GM12878 (cell line): ENCODE results near the gene VPS8. TPM values are rescaled to one million over a fixed set of nuclear protein-coding genes. Genes with fewer than 3 reads are reported as not detected.

Source experiments
- ATAC-seq: fragments of 200-7000 bp; cut with Tn5 transposase; 3 replicates; pipeline ENCODE4 v1.9.1; 2020; ENCODE audit warnings: mild to moderate bottlenecking, moderate library complexity
- BruUV-seq: library from RNA; stranded (reverse); fragments of 400-500 nt; replicated peaks from 2 replicates; lab custom pipeline; 2021; lab: Mats Ljungman, UMichigan
- CTCF ChIA-PET: fragments of 300-600 bp; sonication (Branson Sonifier 250); formaldehyde crosslinking; extraction: SDS; loops from one replicate; lab custom pipeline; 2021; ENCODE audit warnings: inconsistent platforms; lab: Yijun Ruan, JAX
- POLR2A ChIA-PET: fragments of 350-600 bp; formaldehyde crosslinking; extraction: SDS; loops from one replicate; lab custom pipeline; 2021; ENCODE audit warnings: inconsistent platforms; lab: Charles Lee
- RAD21 ChIA-PET: fragments of 300-600 bp; sonication (Branson Sonifier 250); formaldehyde crosslinking; loops from one replicate; lab custom pipeline; 2023; ENCODE audit warnings: antibody characterized with exemption; ENCODE audit not compliant: unreplicated experiment; lab: Charles Lee
- SMC1A ChIA-PET: fragments of 300-600 bp; sonication (Branson Sonifier 250); formaldehyde crosslinking; loops from one replicate; lab custom pipeline; 2023; ENCODE audit not compliant: unreplicated experiment, uncharacterized antibody; lab: Charles Lee
- DNase-seq: peaks from one replicate; pipeline ENCODE4 v3.0.0-alpha.2; 2011; ENCODE audit warnings: low read depth, low spot score
- FAIRE-seq: peaks from 3 replicates; lab custom pipeline; 2011; peaks lifted over from hg19 to GRCh38; lab: Jason Lieb, UNC
- H2AFZ ChIP-seq: 2 replicates; pipeline ENCODE4 v1.6.0; 2011; ENCODE audit warnings: low read depth, low read length, control low read depth; ENCODE audit not compliant: control insufficient read depth
- H3K27ac ChIP-seq: 2 replicates; pipeline ENCODE4 v1.5.1; 2011; ENCODE audit warnings: control low read depth; ENCODE audit not compliant: control insufficient read depth, insufficient read depth
- H3K27me3 ChIP-seq, 2 experiments: replicated peaks in 1 of 2; 2 replicates each; pipeline versions ENCODE4 v1.6.0 to v1.6.1; 2011; ENCODE audit warnings: low read length in 1 of 2; ENCODE audit not compliant: control insufficient read depth in 2 of 2, insufficient read depth in 2 of 2
- H3K36me3 ChIP-seq, 2 experiments: 2 replicates each; pipeline ENCODE4 v1.5.1; 2011; ENCODE audit warnings: low read length in 1 of 2; ENCODE audit not compliant: control insufficient read depth in 2 of 2, insufficient read depth in 2 of 2
- H3K4me1 ChIP-seq: 2 replicates; pipeline ENCODE4 v1.6.1; 2011; ENCODE audit warnings: mild to moderate bottlenecking, low read length, moderate library complexity, mixed read lengths; ENCODE audit not compliant: control insufficient read depth, insufficient read depth
- H3K4me2 ChIP-seq: 2 replicates; pipeline ENCODE4 v1.6.0; 2011; ENCODE audit warnings: control low read depth; ENCODE audit not compliant: control insufficient read depth, insufficient read depth
- H3K4me3 ChIP-seq: fragments of 200-600 bp; sonication (generic); 2 replicates; pipeline ENCODE4 v1.5.1; 2016
- H3K79me2 ChIP-seq: 2 replicates; pipeline ENCODE4 v1.6.0; 2011; ENCODE audit warnings: low read length; ENCODE audit not compliant: control insufficient read depth, insufficient read depth
- H3K9ac ChIP-seq: 2 replicates; pipeline ENCODE4 v1.8.0; 2011; ENCODE audit warnings: low read length, control low read depth, mixed read lengths; ENCODE audit not compliant: control insufficient read depth, insufficient read depth
- H3K9me3 ChIP-seq: replicated peaks from 3 replicates; pipeline ENCODE4 v1.5.1; 2011; ENCODE audit warnings: mild to moderate bottlenecking, low read length; ENCODE audit not compliant: control insufficient read depth, insufficient read depth
- H4K20me1 ChIP-seq: 2 replicates; pipeline ENCODE4 v1.6.0; 2011; ENCODE audit not compliant: control insufficient read depth, insufficient read depth
- DPF2 ChIP-seq: fragments of 450-650 bp; IDR thresholded peaks from 2 replicates; pipeline ENCODE4 v1.6.1; 2017; ENCODE audit warnings: mild to moderate bottlenecking
- E2F4 ChIP-seq: IDR thresholded peaks from 2 replicates; pipeline ENCODE4 v1.6.1; 2012; ENCODE audit warnings: low read depth, low read length, improper control_type of control experiment
- ETV6 ChIP-seq, 2 experiments: fragments of 450-650 bp in 1 of 2; IDR thresholded peaks in 1 of 2; conservative IDR thresholded peaks in 1 of 2; 2 replicates each; pipeline ENCODE4 v1.6.1; 2014; ENCODE audit warnings: antibody characterized with exemption in 1 of 2, borderline replicate concordance in 1 of 2, low read depth in 1 of 2, mild to moderate bottlenecking in 1 of 2, moderate library complexity in 1 of 2
- HCFC1 ChIP-seq: fragments of 150-350 bp; IDR thresholded peaks from 2 replicates; pipeline ENCODE4 v1.6.1; 2014; ENCODE audit warnings: low read length
- JUND ChIP-seq: IDR thresholded peaks from 2 replicates; pipeline ENCODE4 v1.6.1; 2012; ENCODE audit warnings: low read depth, mild to moderate bottlenecking, low read length, improper control_type of control experiment, moderate library complexity
- MAX ChIP-seq: IDR thresholded peaks from 2 replicates; pipeline ENCODE4 v1.6.1; 2012; ENCODE audit warnings: low read depth, low read length, improper control_type of control experiment
- MXI1 ChIP-seq: fragments of 150-350 bp; IDR thresholded peaks from 2 replicates; pipeline ENCODE4 v1.6.1; 2011; ENCODE audit warnings: low read depth, mild to moderate bottlenecking, inconsistent platforms, low read length, improper control_type of control experiment
- MYB ChIP-seq: fragments of 150-350 bp; IDR thresholded peaks from 2 replicates; pipeline ENCODE4 v1.6.1; 2014; ENCODE audit warnings: mild to moderate bottlenecking, low read depth, low read length, borderline replicate concordance
- NFYA ChIP-seq: IDR thresholded peaks from 2 replicates; pipeline ENCODE4 v1.6.1; 2011; ENCODE audit warnings: low read depth, mild to moderate bottlenecking, low read length, improper control_type of control experiment, borderline replicate concordance
- NFYB ChIP-seq: IDR thresholded peaks from 2 replicates; pipeline ENCODE4 v1.6.1; 2011; ENCODE audit warnings: low read depth, mild to moderate bottlenecking, low read length, improper control_type of control experiment, moderate library complexity; ENCODE audit not compliant: insufficient read depth
- POU2F2 ChIP-seq: IDR thresholded peaks from 3 replicates; pipeline ENCODE4 v1.6.1; 2011; ENCODE audit warnings: low read depth, mild to moderate bottlenecking, low read length, borderline replicate concordance
- RB1 ChIP-seq: fragments of 450-650 bp; formaldehyde crosslinking; IDR thresholded peaks from 2 replicates; pipeline ENCODE4 v1.6.1; 2017; ENCODE audit warnings: mild to moderate bottlenecking, borderline replicate concordance
- SKIL ChIP-seq: fragments of 450-650 bp; IDR thresholded peaks from 2 replicates; pipeline ENCODE4 v1.6.1; 2017; ENCODE audit warnings: mild to moderate bottlenecking, low read depth, inconsistent platforms; ENCODE audit not compliant: poor library complexity, severe bottlenecking
- TCF12 ChIP-seq: IDR thresholded peaks from 2 replicates; pipeline ENCODE4 v1.6.1; 2011; ENCODE audit warnings: low read depth, mild to moderate bottlenecking, low read length
- ZBED1 ChIP-seq: IDR thresholded peaks from 2 replicates; pipeline ENCODE4 v1.6.1; 2016; ENCODE audit warnings: borderline replicate concordance
- ZNF622 ChIP-seq: fragments of 450-650 bp; IDR thresholded peaks from 2 replicates; pipeline ENCODE4 v1.6.1; 2017; ENCODE audit warnings: mild to moderate bottlenecking, inconsistent platforms
- ZNF687 ChIP-seq: fragments of 450-650 bp; IDR thresholded peaks from 2 replicates; pipeline ENCODE4 v1.6.1; 2017; ENCODE audit warnings: mild to moderate bottlenecking, moderate library complexity
- WGBS: methylation state at CpG from one replicate; pipeline ENCODE4 v1.1.6; 2016; ENCODE audit warnings: low lambda C conversion rate; ENCODE audit not compliant: insufficient replicate concordance, insufficient coverage; ENCODE audit errors: missing lambda C conversion rate; 5-methylcytosine and 5-hydroxymethylcytosine counted together
- in situ Hi-C: fragments of 300-500 bp; cut with MboI; formaldehyde crosslinking; loops from 9 replicates; pipeline ENCODE4 v1.14.3; 2018; ENCODE audit warnings: mixed read lengths
- intact Hi-C: fragments of 100-400 bp; cut with micrococcal nuclease; formaldehyde crosslinking; loops from one replicate; pipeline ENCODE4 v1.14.2; 2022; ENCODE audit not compliant: unreplicated experiment
- polyA plus RNA-seq, 11 experiments: library from polyadenylated mRNA; depleted of rRNA in 4 of 11; unstranded in 6 of 11; stranded (reverse) in 5 of 11; fragments of >200 nt; fragmentation: Nextera tagmentation in 4 of 11; fragmentation: Illumina TruSeq in 1 of 11; extraction: Ambion mirVana in 4 of 11; extraction: Trizol in 1 of 11; gene quantifications; 1 replicate in 1 of 11; 2 replicates in 10 of 11; pipeline versions ENCODE4 v1.2.1 to v1.2.3, GENCODE V29; 2011 to 2016; ENCODE audit warnings: inconsistent platforms in 2 of 11, missing spikeins in 2 of 11, low read depth in 1 of 11
- total RNA-seq, 4 experiments: library from RNA; depleted of rRNA in 3 of 4; stranded (reverse); fragments of >200 nt in 3 of 4; fragmentation: Illumina TruSeq in 1 of 4; extraction: Trizol in 1 of 4; gene quantifications; 2 replicates each; pipeline versions ENCODE4 v1.2.1 to v1.2.3, GENCODE V29; 2013 to 2021

VPS8 gene
- total and polyA plus RNA-seq, 10 of the 15 experiments (the other 5 are each of a cell fraction or from before 2014, with no cell fraction given) = 8.9 to 34.7 (median 20.9) TPM

GRCh38 chr3:185042312-185043050, 230.5 kb downstream of the VPS8 start:
- ATAC-seq (no peak), FAIRE-seq (no peak), DNase-seq (no peak)
- ChIA-PET RAD21 (no interaction called here), CTCF (no interaction called here), SMC1A (no interaction called here), POLR2A (no interaction called here)
- Histone ChIP-seq H3K27ac (no peak overlapping the region), H3K4me3 (no peak overlapping the region), H3K79me2 (no peaks in the 10 kb centered on the region), H3K9me3 (no peaks in the 10 kb centered on the region; the same call in 2 of the 3 replicates), H3K27me3 (no peaks in the 10 kb centered on the region), H2AFZ (no peak overlapping the region), H3K9ac (no peak overlapping the region), H3K4me1 (no peaks in the 10 kb centered on the region), H4K20me1 (no peaks in the 10 kb centered on the region), H3K36me3 (no peaks in the 10 kb centered on the region), H3K4me2 (no peak overlapping the region)
- BruUV-seq = no TSS peak
- TF ChIP-seq MAX (no peak), TCF12 (no peak), MYB (no peak), NFYB (no peak), HCFC1 (no peak), JUND (no peak), ETV6 (conservative IDR thresholded peaks at IDR 0.05 in 1 of 2, IDR thresholded peaks at IDR 0.05 in 1 of 2; ENCODE audit: borderline replicate concordance in 1 of 2, low read depth in 1 of 2) (no peak), ZNF687 (no peak), NFYA (no peak), MXI1 (no peak), RB1 (no peak), POU2F2 (no peak), ZBED1 (no peak), E2F4 (no peak), SKIL (no peak), ZNF622 (no peak), DPF2 (no peak)
- intact Hi-C loops = no loop called here
- WGBS = 79% methylated on average over 7 of the region's 7 CpGs
- in situ Hi-C loops = no loop called here
